HG03354 (cell line): ENCODE measurements around the gene POM121C.
"Not testable (repeated sequence)": the region's sequence is repeated elsewhere in the genome, so short reads cannot be mapped to it uniquely, and the experiment has no call there.

Experiments used
- ATAC-seq: cut with Tn5 transposase; IDR thresholded peaks from one replicate; pipeline ENCODE4 v1.9.1; 2021; ENCODE audit warnings: mild to moderate bottlenecking; ENCODE audit not compliant: unreplicated experiment, poor library complexity, severe bottlenecking

Gene POM121C

GRCh38 chr7:75442101-75442464 lies 44.0 kb downstream of the POM121C start:
- peak; percentile 55 for ATAC-seq

- not testable (repeated sequence) for ATAC-seq
These were observed 47.1 kb downstream of the POM121C start for GRCh38 chr7:75439000-75439399.

- not testable (repeated sequence) for ATAC-seq
These were observed 62.6 kb downstream of the POM121C start for GRCh38 chr7:75423481-75423880.

GRCh38 chr7:75421798-75422710 lies 64.0 kb downstream of the POM121C start:
- ATAC-seq: not testable (repeated sequence)

GRCh38 chr7:75420152-75420551 lies 65.9 kb downstream of the POM121C start:
- not testable (repeated sequence) for ATAC-seq

- ATAC-seq: not testable (repeated sequence)
These were observed 66.4 kb downstream of the POM121C start for GRCh38 chr7:75419693-75420092.

GRCh38 chr7:75419210-75419609 lies 66.9 kb downstream of the POM121C start:
- not testable (repeated sequence) for ATAC-seq

- not testable (repeated sequence) for ATAC-seq
These were observed 67.7 kb downstream of the POM121C start for GRCh38 chr7:75418292-75418858.

- ATAC-seq: not testable (repeated sequence)
These were observed 69.3 kb downstream of the POM121C start for GRCh38 chr7:75416787-75417186.

- not testable (repeated sequence) for ATAC-seq
These were observed 70.2 kb downstream of the POM121C start for GRCh38 chr7:75415829-75416373.

GRCh38 chr7:75415428-75415817 lies 70.7 kb downstream of the POM121C start:
- not testable (repeated sequence) for ATAC-seq

GRCh38 chr7:75414708-75415427 lies 71.2 kb downstream of the POM121C start:
- ATAC-seq: not testable (repeated sequence)

GRCh38 chr7:75414204-75414603 lies 71.9 kb downstream of the POM121C start:
- not testable (repeated sequence) for ATAC-seq

GRCh38 chr7:75410823-75411173 lies 75.3 kb downstream of the POM121C start:
- peak; percentile 9 for ATAC-seq

GRCh38 chr7:75409880-75410822 lies 75.9 kb downstream of the POM121C start:
- ATAC-seq: peak; percentile 91

- not testable (repeated sequence) for ATAC-seq
These were observed 81.4 kb downstream of the POM121C start for GRCh38 chr7:75404663-75405062.

GRCh38 chr7:75403455-75404443 lies 82.3 kb downstream of the POM121C start:
- not testable (repeated sequence) for ATAC-seq

GRCh38 chr7:75400575-75400974 lies 85.5 kb downstream of the POM121C start:
- not testable (repeated sequence) for ATAC-seq
